C4-2B (cell line): ENCODE data around the gene IL18.

ENCODE experiments used
- ZFX ChIP-seq: fragments of 450-650 bp; IDR thresholded peaks from 2 replicates; pipeline ENCODE4 v1.6.1; 2017
- TF ChIP-seq, protein P1 (sequence below): fragments of 450-650 bp; conservative IDR thresholded peaks from 2 replicates; pipeline ENCODE4 v1.5.1; 2017; ENCODE audit warnings: mild to moderate bottlenecking

DNA sequence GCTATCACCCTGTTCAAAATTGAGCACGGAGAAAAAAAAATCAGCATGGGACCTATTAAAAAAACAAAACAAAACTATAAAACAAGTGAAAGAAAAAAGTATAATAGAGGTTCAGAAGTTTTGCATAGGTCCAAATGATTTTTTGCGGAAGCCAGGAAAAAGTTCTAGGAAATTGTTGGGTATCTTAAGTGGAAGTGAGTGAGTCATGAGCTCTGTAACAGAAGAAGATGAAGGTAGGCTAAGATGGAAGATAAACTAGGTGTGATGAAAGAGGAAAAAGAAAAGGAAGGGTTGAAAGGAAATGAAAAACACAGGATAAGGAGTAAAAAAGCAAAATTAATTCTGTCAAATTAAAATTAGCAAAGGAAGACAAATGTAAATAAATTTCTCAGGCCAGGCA is 49.4 kb downstream of the IL18 start:
- TF ChIP-seq, protein P1, sequence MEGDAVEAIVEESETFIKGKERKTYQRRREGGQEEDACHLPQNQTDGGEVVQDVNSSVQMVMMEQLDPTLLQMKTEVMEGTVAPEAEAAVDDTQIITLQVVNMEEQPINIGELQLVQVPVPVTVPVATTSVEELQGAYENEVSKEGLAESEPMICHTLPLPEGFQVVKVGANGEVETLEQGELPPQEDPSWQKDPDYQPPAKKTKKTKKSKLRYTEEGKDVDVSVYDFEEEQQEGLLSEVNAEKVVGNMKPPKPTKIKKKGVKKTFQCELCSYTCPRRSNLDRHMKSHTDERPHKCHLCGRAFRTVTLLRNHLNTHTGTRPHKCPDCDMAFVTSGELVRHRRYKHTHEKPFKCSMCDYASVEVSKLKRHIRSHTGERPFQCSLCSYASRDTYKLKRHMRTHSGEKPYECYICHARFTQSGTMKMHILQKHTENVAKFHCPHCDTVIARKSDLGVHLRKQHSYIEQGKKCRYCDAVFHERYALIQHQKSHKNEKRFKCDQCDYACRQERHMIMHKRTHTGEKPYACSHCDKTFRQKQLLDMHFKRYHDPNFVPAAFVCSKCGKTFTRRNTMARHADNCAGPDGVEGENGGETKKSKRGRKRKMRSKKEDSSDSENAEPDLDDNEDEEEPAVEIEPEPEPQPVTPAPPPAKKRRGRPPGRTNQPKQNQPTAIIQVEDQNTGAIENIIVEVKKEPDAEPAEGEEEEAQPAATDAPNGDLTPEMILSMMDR, result no peak
- TF ChIP-seq ZFX, result no peak
